Hepatic stellate cell (primary cell): ENCODE results near the gene ACTL6A.
A peak's percentile ranks its signal among the peaks of the same experiment; 100 is the strongest.

Experiments
- DNase-seq: peaks from one replicate; pipeline ENCODE4 v3.0.0; 2011; ENCODE audit warnings: low spot score

ACTL6A gene

DNA sequence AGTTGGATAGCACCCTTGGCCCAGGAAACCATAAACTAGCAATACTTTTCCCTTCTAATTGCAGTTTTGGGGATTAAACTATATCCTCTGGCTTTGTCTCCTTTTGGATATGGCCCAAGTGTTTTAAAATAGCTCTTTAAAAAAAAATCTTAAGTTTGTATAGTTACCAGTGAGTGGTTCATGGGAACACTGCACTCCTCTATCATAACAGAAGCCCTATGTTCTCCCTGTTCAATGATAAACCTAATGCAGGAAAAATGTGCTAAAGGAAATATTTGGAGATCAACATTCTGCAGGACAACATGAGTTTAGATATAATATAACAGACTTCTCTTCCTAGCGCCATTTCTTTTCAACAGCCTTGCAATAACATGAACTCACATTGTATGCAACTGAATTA lies 28.6 kb downstream of the ACTL6A start:
- peak; percentile 26 for DNase-seq

DNA sequence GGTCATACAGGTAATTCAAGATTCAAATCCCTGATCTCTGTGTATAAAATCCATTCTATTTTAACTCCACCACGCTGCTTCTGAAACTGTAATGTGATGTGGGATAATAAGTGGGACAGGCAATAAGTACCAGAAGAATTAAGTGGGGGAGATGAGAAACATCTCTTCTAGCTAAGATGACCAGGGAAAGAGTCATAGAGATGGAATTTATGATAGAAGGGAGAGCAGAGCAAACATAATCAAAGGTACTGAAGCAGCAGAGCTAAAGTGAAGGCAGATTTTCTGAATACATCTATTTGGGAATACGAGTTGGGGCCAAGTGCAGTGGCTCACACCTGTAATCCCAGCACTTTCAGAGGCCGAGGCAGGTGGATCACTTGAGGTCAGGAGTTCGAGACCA lies 36.8 kb downstream of the ACTL6A start:
- no peak for DNase-seq

DNA sequence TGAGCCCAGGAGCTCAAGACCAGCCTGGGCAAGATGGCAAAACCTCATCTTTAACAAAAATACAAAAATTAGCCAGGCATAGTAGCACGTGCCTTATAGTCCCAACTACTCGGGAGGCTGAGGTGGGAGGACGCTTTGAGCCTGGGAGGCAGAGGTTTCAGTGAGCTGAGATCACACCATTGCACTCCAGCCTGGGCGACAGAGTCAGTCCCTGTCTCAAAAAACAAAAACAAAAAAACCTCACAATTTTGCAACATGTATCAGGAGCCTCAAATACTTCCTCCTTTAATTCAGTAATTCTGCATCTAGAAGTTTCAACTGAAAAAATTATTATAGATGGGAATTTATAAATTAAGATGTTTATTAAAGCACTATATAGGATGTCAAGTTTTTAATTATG lies 40.6 kb downstream of the ACTL6A start:
- no peak for DNase-seq

DNA sequence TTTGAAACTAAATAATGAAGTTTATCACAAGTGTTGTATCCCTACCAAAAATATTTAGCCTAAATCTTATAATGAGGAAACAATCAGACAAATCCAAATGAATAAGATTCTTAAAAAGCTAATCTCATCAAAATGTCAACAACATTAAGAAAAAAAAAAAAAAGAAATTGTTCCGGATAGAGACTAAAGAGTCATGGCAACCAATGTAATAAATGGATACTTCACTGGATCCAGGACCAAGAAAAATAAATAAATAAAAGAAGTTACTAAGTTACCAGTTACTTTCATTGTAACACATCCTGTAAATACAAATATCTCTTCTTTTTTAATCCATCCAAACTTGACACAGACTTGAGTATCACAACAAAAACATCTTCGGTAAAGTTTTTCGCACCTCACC lies 41.1 kb downstream of the ACTL6A start:
- DNase-seq = peak; percentile 4

DNA sequence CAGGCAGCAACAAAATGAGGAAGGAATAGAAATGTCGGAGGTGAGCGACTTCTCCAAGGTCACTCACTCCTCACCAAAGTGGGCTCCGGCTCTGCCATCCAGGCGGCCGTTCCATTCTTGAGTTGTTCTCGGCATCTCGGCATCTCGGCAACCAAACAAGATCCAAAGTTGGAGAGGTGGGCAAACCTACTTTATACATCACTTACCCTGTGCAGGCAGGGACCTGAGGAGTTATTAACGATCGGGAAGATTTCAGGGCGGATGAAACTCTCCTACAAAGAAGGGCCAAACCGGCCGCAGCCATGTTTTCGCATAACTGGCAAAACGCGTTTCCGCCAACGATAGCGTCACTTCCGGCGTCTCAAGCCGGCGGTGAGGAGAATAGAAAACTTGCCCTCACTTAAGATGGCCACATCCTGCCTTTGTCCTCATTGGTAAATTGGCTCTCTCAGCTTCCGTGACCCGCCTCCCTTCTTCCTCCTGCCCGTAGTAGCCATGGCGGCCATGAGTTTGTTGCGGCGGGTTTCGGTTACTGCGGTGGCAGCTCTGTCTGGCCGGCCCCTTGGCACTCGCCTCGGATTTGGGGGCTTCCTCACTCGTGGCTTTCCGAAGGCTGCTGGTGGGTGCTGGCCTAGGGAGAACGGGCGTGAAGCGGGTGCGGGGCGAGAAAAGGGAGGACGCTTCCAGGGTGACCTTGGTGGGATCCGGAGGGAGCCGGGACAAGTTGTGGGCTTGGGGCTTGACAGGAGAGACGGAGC lies 41.8 kb downstream of the ACTL6A start, which contains the start of the genes MRPL47 and NDUFB5:
MRPL47 (minus strand) TSS at position 318 of the 758 bp plus-strand sequence; CDS start at position 304, 14 bp downstream.
NDUFB5 (plus strand) TSS at position 474 of the 758 bp plus-strand sequence; CDS start at position 496, 22 bp downstream.
- DNase-seq = peak; percentile 88

DNA sequence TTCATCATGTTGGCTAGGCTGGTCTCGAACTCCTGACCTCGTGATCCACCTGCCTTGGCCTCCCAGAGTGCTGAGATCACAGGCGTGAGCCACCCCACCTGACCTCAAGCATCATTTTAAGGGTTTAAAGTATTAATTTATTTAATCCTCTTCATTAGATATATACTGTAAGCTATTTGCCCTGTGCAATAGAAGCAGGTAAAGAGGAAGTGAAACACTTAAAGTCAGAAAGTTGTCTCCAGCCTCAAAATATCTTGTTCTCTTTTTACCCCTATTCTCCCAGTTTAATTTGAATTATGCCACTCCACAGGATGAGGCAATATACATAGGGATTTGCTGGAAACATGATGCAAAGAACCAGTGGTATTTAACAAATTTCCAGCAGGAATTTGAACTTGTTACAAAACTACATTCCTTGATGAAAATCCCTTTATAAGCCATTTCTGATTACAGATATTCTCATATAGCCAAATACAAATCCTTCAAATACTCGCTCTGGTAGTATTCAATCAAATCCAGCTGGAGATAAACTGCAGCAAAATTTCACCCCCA lies 43.9 kb downstream of the ACTL6A start:
- no peak for DNase-seq

DNA sequence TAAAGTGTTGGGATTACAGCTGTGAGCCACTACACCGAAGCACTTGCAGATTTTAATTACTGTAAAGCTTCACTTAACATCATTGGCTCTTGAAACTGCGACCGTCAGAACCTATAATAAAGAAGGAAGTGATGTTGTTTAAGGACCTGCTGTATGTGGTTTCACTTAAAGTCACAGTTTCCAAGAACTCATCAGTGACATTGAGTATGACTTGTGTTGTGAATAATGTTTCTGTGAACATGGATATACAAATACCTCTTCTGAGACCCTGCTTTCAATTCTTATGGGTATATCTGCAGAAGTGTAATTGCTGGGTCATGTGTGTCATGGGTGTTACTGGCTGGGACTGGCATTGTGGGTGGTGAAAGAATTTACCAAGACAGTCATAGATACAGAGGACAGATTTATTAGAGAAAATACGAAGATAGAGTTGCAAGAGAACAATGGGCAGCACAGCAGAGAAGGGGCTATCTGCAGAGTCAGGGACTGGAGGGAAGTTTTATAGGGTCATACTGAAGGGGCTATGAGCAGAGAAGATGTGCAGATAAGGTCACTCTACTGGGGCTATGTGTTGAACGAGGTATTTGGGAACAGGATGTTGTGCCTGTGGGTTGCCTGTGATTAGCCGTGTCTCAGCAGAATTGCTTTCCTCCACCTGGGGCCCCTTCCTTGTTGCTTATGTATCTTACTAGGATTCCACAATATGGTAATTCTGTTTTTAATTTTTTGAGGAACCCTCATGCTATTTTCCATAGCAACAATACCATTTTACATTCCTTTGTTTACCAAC lies 46.4 kb downstream of the ACTL6A start:
- no peak for DNase-seq

DNA sequence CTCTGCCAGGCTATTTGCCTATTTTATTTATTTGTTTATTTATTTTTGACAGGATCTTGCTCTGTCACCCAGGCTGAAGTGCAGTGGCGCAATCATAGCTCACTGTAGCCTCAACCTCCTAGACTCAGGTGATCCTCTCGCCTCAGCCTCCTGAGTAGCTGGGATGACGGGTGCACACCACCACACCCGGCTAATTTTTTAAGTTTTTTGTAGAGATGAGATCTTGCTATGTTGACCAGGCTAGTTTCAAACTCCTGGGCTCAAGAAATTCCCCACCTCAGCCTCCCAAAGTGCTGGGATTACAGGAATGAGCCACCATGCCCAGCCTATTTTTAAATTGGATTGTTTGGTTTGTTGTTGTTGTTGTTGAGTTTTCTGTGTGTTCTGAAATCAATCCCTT lies 47.3 kb downstream of the ACTL6A start:
- DNase-seq = no peak

DNA sequence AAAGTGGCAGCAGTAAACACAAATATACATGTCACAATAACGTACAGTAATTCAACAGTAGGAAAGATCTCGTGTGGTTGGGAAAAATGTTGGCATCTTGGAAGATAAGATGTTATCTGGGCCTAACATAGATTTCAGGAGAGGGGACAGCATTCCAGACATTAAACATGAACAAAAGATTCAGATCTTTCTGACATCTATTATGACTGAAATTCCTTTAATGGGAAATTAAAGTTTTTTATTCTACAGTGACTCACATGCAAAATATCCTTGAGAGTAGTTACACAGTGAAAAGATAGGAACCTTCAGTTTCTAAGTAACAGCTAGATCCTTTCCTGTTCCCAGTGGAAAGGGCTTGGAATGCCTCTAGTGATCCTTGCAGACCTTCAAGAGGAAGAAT lies 51.1 kb downstream of the ACTL6A start:
- peak; percentile 67 for DNase-seq

DNA sequence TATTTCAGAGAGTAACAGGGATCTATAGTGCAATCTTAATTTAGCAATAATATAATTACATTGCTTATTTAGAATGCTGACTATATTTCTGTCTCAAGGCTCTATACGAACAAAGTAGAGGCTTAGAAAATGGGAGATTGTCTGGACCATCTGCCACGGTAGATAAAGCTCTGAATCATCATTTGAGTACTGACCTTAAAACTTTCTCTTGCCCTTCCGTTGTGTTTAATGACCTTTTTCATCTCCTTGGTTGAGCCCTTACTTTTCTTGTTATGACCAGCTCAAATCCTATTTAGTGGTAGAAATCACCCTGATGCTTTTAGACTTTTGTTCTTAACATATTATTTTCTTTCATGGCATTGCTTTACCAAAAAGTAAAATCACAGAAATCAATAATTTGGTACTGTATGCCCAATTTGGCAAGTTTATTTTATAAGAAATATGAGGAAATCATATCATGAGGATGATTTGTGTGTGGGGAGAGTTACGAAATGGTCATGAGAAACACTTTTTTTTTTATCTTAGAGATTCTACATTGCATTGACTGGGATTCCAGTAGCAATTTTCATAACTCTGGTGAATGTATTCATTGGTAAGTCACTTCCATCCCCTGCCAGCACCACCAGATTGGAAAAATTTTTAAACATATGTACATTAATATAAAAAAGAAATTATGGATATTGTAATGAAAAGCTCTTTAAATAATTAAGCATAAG lies 52.9 kb downstream of the ACTL6A start:
- no peak for DNase-seq

DNA sequence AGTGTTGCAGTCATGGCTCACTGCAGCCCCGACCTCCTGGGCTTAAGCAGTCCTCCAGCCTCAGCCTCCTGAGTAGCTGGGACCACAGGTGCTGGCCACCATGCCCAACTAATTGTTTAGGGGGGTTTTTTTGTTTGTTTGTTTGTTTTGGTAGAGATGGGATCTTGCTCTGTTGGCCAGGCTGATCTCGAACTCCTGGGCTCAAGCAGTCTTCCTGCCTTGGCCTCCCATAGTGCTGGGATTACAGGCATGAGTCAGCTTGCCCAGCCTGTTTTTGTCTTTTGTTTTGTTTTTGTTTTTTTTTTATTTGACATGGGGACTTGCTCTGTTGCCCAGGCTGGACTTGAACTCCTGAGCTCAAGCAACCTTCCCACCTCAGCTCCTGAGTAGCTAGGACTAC lies 59.3 kb downstream of the ACTL6A start:
- DNase-seq = no peak

DNA sequence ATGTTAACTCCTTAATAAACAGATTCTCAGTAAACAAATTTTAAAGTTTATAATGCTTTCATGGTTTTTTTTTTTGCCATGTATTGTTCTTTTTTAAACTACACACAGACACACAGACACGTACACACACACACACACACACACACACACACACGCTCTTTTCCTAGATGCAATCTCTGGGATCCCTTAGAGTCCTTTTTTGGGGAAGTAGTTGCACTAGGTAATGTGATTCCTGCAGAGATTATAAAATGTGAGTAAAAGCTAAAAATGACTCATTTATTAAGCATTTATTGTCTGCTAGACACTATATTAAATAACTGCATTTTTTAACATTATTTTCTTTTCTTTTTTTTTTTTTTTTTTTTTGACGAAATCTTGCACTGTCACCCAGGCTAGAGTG lies 61.7 kb downstream of the ACTL6A start:
- peak; percentile 29 for DNase-seq

DNA sequence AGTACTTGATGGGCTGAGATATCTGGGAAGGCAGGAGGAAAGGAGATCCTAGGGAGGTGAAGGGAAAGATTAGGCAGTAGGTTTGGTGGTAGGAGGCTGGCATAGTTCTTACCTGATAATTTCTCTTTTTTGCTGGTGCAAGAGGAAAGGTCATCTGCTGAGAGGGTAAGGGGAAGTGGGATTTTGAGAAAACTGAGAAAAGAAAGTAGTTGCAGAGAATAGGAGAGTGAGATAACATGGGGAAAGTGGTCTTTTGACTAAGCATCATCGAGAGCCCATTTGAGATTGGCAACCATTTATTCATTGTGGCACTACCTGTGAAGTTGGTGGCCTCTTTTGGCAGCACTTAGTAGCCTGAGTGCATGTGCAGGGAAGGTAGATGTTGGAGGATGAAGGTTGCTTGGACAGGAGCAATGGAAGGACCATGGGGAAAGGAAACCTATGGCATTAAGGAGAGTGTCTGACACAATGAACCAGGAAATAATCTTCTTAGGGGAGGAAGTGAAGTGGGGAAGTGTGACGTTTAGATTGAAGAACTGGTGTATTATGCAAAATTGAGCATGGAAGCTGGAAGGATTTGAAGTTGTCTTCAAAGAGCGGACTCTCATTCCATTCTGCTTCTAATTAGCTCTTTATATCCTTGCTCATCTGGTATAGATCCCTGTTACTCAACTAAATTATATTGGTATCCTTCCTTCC lies 68.2 kb downstream of the ACTL6A start:
- no peak for DNase-seq
